ENCODE data around the gene KCNQ5. TPM values are rescaled to one million over a fixed set of nuclear protein-coding genes. Genes with fewer than 3 reads are reported as not detected.

The KCNQ5 gene
- total RNA-seq, 1 experiment from 2014 or later, result 0.07 TPM

GRCh38 chr6:72959821-72960220 is 338.0 kb downstream of the KCNQ5 start:
- Histone ChIP-seq H2AFZ (ENCODE audit: low read length) (no peak overlapping the region), H3K9ac (ENCODE audit: extremely low read depth, insufficient read length, low read length) (no peak overlapping the region), H3K9me3 (ENCODE audit: control insufficient read depth, low read depth, low read length) (no peaks in the 10 kb centered on the region), H2BK12ac (ENCODE audit: insufficient read length, low read depth, low read length) (no peak overlapping the region), H2AK5ac (ENCODE audit: insufficient read length, low read length) (no peak overlapping the region), H4K91ac (ENCODE audit: insufficient read length, low read depth, low read length) (no peak overlapping the region), H3K23ac (ENCODE audit: insufficient read length, low read depth, low read length) (no peak overlapping the region), H3K4me1 (ENCODE audit: insufficient read depth, low read length) (no peaks in the 10 kb centered on the region), H3K79me2 (ENCODE audit: insufficient read depth, low read length) (no peaks in the 10 kb centered on the region), H3K23me2 (ENCODE audit: insufficient read length, low read depth, low read length, poor library complexity, severe bottlenecking) (no peaks in the 10 kb centered on the region), H4K5ac (ENCODE audit: insufficient read length, low read depth, low read length) (no peak overlapping the region), H3K18ac (ENCODE audit: insufficient read length, low read depth, low read length) (no peak overlapping the region), H2BK5ac (ENCODE audit: insufficient read length, low read length) (no peak overlapping the region), H3T11ph (ENCODE audit: low read length) (no peak overlapping the region), H3K14ac (ENCODE audit: insufficient read depth, low read length) (no peak overlapping the region), H2BK20ac (ENCODE audit: low read depth, low read length, poor library complexity, severe bottlenecking) (no peak overlapping the region), H2BK15ac (ENCODE audit: low read depth, low read length) (no peak overlapping the region), H3K79me1 (ENCODE audit: insufficient read depth, low read depth, low read length, poor library complexity, severe bottlenecking) (no peaks in the 10 kb centered on the region), H3K27ac (ENCODE audit: insufficient read length, low read depth, low read length) (no peak overlapping the region), H4K8ac (replicated peaks; ENCODE audit: insufficient read length, low read depth, low read length) (no peak overlapping the region), H3K56ac (ENCODE audit: insufficient read length, low read depth, low read length) (no peak overlapping the region), H2BK120ac (ENCODE audit: low read depth, low read length, poor library complexity, severe bottlenecking) (no peak overlapping the region), H3K4ac (ENCODE audit: low read depth, low read length) (no peak overlapping the region), H3K27me3 (ENCODE audit: insufficient read depth, low read length) (no peaks in the 10 kb centered on the region), H3K4me2 (ENCODE audit: insufficient read depth, insufficient read length, low read length) (no peak overlapping the region), H4K20me1 (ENCODE audit: control insufficient read depth, insufficient read depth, insufficient read length) (no peaks in the 10 kb centered on the region)
- DNase-seq, result no peak
- Mint-ChIP-seq H3K9me3 (no peaks in the 10 kb centered on the region), H3K27me3 (ENCODE audit: low read depth) (no peaks in the 10 kb centered on the region), H3K4me1 (peaks cover 7% of the 10 kb centered on the region in 2 experiments), H3K36me3 (ENCODE audit: insufficient read depth in 1 of 3, low read depth in 3 of 3) (no peaks in the 10 kb centered on the region), H3K4me3 (no peak overlapping the region), H3K27ac (no peak overlapping the region)
- no peak for TF ChIP-seq CTCF (conservative IDR thresholded peaks at IDR 0.05)
- no CpG with 5 or more reads among the region's 2 CpGs for WGBS (ENCODE audit: extremely low coverage, insufficient read length, low lambda C conversion rate)

Data from H9 (cell line).